ENCODE results near the gene TBC1D28. TPM values are rescaled to one million over a fixed set of nuclear protein-coding genes. Genes with fewer than 3 reads are reported as not detected.
"Not testable (repeated sequence)": the region's sequence is repeated elsewhere in the genome, so short reads cannot be mapped to it uniquely, and the experiment has no call there.

The TBC1D28 gene
- polyA plus RNA-seq, 10 donors, result not detected

DNA sequence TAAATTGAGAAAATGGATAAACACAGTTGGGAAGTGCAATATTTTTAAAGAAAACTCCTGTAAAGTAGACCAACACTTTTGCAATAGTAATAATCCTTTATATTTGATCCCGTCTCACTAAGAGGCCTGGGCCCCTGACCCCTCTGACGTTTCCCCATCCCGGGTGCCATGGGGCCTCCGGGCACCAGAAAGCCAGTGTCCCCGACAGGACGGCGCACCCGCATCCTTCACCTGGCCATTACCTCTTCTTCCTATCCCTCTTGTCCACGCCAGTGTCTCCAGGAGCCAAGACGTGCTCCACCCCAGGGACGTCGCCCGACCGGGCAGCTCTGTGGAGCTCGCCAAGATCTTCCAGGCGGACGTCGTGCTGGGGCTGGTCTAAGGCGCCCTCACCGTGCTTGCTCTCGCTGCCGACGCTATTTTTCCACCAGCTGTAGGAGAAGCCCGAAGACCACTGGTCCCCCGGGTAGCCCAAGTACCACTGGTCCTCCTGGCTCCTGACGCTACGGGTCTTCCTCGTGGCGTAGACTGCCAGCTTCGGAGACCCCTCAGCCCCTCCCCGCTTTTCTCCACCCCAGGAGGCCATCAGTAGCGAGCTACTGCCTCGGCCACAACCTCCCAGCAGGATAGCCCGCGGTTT is 19.2 kb downstream of the TBC1D28 start:
- DNase-seq, result peak in 2 of 3 donors; percentile 30 to 68

DNA sequence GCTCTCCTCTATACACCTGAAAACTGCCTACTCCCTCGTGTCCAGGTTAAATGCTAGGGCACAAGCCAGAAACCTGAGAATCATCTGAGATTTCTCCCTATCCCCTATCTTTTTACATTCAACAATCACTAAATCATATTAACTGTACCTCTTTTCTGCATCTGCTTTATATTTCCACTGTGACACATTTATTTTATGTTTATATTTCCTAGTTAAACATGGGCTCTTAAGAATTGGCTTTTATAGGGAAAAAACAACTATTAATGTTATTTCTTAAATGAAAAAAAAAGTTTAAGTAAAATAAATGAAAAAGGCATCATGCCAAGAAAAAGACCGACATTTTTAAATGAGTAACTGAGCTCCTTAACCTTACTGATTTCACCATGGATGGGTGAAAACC is 26.6 kb downstream of the TBC1D28 start:
- DNase-seq, result not testable (repeated sequence)

DNA sequence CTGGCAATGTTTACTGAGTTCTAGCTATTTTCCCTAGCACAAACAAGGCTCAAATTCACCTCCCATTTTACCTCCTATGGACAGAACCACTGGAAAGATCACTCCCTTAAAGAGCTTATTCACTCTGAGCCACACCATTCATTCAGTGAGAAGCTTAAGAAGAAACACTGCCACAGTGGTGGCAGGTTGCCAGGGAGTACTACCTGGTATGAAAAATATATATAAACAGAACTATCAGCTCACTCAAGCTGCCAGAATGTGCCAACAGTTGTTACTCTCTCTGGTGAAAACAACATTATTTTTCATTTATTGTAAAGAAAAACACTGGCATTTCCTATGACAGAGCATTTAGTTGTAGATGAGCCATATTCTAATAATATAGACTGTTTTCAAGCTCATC is 31.2 kb downstream of the TBC1D28 start:
- DNase-seq, result not testable (repeated sequence)

DNA sequence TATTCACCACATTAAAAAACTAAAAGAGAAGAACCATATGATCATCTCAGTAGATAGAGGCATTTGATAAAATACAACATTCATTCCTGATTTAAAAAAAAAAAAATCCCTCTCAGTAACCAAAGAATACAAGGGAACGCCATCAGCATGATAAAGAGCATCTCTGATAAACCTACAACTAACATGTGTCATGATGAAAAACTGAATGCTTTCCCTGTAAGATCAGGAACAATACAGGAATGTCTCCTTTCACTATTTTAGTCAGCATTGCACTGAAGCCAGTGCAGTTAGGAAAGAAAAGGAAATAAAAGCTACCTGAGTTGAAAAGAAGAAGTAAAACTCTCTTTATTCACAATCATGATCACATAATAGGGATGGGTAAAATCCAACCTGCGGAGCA is 51.1 kb downstream of the TBC1D28 start:
- not testable (repeated sequence) for DNase-seq

Other genes with a start within 250 kb of the TBC1D28 start
- under 1 TPM in 2 of 10 donors, not detected in 8; 0.21 to 0.25 TPM for gene LGALS9C, start 167.6 kb downstream of the TBC1D28 start, polyA plus RNA-seq (ENCODE audit: insufficient read length in 10 of 10)
- gene FOXO3B, start 37.9 kb upstream of the TBC1D28 start, polyA plus RNA-seq (ENCODE audit: insufficient read length in 10 of 10), result 1 to 10 TPM; 1.6 to 3.7 (median 2.6) TPM
- gene FBXW10, start 99.7 kb upstream of the TBC1D28 start, polyA plus RNA-seq (ENCODE audit: insufficient read length in 10 of 10), result under 1 TPM in 7 of 10 donors, not detected in 3; 0.08 to 0.53 (median 0.14) TPM
- gene TVP23B, start 136.8 kb upstream of the TBC1D28 start, polyA plus RNA-seq (ENCODE audit: insufficient read length in 10 of 10), result 10 to 100 TPM; 21.6 to 31.2 (median 26.4) TPM
- 10 to 100 TPM; 18.8 to 32.3 (median 25.4) TPM for gene PRPSAP2, start 213.7 kb upstream of the TBC1D28 start, polyA plus RNA-seq (ENCODE audit: insufficient read length in 10 of 10)